ENCODE data around the gene CCDC9B.

CCDC9B gene

DNA sequence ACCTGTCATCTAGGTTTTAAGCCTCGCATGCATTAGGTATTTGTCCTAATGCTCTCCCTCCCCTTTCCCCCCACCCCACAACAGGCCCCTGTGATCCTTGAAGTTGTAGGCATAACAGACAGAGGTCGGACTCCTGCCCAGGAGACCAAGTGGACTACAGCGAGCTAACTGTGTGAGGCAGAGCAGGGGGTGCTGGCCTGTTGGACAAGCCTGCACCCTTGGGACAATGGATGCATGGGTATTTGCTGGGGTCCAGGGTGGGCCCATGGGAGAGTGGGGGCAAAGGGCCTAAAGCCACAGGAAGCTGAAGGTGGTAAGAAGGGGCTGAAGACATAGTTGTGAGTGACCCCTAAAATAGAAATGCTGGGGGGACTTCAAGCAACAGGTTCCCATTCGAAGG, 35.5 kb downstream of the CCDC9B start:
- DNase-seq (ENCODE audit: low spot score): no peak
- TF ChIP-seq, protein P1, sequence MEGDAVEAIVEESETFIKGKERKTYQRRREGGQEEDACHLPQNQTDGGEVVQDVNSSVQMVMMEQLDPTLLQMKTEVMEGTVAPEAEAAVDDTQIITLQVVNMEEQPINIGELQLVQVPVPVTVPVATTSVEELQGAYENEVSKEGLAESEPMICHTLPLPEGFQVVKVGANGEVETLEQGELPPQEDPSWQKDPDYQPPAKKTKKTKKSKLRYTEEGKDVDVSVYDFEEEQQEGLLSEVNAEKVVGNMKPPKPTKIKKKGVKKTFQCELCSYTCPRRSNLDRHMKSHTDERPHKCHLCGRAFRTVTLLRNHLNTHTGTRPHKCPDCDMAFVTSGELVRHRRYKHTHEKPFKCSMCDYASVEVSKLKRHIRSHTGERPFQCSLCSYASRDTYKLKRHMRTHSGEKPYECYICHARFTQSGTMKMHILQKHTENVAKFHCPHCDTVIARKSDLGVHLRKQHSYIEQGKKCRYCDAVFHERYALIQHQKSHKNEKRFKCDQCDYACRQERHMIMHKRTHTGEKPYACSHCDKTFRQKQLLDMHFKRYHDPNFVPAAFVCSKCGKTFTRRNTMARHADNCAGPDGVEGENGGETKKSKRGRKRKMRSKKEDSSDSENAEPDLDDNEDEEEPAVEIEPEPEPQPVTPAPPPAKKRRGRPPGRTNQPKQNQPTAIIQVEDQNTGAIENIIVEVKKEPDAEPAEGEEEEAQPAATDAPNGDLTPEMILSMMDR (IDR thresholded peaks at IDR 0.05; ENCODE audit: extremely low read depth, missing control alignments): no peak

DNA sequence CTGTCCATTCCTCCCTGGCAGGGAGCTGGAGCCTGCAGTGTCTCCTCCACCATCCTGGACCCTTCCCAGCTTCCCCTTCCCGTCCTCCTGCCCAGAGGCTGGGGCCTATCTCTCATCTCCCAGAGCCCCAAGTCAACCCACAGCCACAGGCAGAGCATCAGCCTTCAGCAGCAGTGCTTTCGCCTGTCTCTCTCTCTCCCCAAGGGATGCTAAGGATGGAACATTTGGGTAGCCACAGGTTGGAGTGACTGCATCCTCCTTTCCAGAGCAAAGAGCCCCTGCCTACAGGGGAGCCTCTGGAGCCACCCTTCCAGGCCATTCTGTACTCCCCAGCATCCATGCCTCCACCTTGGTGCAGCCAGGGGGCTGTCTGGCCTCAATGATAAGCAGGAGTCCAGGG, 37.2 kb downstream of the CCDC9B start:
- TF ChIP-seq, protein P1 (IDR thresholded peaks at IDR 0.05; ENCODE audit: extremely low read depth, missing control alignments): no peak
- DNase-seq (ENCODE audit: low spot score): no peak

DNA sequence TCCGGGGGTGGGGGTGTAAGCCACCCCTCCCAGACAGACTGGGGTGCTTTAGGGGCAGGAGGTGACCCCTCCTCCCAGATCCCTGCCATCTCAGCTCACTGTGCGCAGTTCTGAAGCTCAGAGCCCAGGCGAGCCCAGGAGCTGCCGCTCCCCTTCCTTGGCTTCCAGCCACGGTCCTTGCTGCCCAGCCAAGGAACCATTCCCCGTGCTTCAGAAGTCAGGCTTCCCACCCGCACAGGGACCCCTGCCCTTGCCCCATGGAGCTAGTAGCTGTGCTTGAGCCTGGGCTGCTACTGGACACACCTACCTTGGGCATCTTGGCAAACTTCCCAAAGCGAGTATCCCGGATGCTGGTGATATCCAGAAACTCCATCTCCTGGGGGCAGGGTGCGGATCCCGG, 37.8 kb downstream of the CCDC9B start:
- TF ChIP-seq, protein P1 (IDR thresholded peaks at IDR 0.05; ENCODE audit: extremely low read depth, missing control alignments): no peak
- DNase-seq (ENCODE audit: low spot score): no peak

DNA sequence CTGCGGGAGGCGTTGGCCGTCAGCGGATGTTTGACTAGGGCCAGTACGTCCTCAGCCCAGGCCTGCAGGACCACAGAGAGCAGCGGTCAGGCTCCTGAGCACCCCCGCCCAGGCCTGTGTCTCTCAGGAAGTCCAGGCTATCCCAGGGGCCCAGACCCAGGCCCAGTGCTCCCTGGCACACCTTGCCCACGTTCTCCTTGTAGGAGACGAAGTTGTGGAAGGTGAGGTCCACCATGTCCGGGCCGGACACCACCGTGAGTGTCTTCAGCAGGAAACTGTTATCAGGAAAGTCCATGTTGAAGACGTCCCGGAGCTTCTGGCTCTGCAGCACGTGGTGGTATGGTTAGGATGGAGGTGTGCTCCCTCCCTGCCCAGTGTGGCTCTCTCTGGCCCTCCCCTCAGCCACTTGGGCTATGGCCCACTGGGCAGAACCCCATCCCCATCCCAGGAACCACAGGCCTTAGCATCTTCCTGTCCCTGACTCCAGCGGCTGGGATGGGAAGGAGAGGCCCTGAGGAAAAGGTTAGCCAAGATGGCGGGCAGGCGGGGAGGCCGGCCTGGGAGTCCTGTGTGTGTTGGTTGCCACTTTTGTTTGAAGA, 38.4 kb downstream of the CCDC9B start:
- TF ChIP-seq, protein P1 (IDR thresholded peaks at IDR 0.05; ENCODE audit: extremely low read depth, missing control alignments): no peak
- DNase-seq (ENCODE audit: low spot score): no peak

DNA sequence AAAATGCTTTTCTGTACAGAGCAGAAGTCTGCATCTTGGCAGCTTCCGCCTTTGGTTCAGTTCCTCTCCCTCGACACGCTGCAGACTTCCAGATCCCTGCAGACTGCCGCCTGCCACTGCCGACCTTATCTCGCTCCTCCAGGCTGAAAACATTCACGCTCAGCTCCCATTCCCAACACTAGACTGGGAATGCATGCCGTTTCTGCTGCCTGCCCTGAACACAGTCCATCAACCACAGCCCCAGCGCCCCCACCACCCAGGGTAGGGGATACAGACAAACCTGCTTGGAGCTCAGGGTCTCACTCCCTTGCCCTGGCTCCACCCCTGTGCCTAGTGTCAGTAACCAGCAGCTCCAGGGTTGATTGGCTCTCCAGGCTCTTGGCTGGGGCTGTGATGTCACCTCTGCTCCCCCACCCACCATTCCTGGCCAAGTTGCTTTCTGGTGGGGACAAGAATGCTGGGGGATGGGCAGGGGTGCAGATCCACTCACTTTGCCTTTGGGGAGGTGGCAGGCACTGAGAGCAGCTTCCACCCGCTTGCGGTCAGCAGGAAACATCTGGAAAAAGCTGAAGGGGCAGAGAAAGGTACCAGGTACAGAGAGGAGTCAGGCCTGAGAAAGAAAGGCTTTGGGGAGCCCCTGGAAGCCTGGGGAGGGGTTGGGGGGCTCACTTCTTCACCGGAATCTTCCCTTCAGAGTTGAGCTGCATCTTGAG, 39.1 kb downstream of the CCDC9B start:
- TF ChIP-seq, protein P1 (IDR thresholded peaks at IDR 0.05; ENCODE audit: extremely low read depth, missing control alignments): no peak
- DNase-seq (ENCODE audit: low spot score): no peak

DNA sequence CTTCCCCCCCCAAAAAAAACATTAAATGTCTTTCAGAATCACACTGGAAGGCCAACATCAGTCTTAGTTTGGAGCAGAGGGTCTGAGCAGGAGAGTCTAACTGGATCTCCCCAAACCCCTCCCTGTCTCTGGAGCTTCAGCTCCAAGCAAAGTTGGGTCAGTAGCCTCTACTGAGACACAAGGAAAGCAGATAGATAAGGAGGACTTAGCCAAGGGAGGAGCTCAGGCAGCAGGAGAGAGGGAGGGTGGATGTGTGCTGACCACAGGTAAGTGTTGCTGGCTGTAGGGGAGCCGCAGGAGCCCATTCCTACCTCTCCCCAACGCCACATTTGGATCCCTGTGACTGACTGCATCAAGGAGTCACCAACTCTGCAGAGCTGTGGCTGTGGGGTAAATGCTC, 40.0 kb downstream of the CCDC9B start:
- no peak for DNase-seq (ENCODE audit: low spot score)
- TF ChIP-seq, protein P1 (IDR thresholded peaks at IDR 0.05; ENCODE audit: extremely low read depth, missing control alignments): no peak

DNA sequence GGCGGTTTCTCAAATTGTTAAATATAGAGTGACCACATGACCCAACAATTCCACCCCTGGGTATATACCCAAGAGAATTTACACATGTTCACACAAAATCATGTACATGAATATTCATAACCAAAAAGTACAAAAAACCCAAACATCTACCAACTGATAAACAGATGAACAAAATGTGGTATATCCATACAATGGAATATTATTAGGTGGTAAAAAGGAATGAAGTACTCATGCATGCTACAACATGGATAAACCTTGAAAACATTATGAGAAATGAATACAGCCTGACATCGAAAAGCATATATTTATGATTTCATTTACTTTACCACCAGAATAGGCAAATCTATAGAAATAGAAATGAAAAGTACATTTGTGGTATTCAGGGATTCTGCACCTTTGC, 40.4 kb downstream of the CCDC9B start:
- DNase-seq (ENCODE audit: low spot score): no peak
- TF ChIP-seq, protein P1 (IDR thresholded peaks at IDR 0.05; ENCODE audit: extremely low read depth, missing control alignments): no peak
